SU-DHL-6 (cell line): ENCODE measurements around the gene RPRD2.

Experiments used
- H2AFZ ChIP-seq: fragments of 200-600 bp; sonication (generic); 2 replicates; pipeline ENCODE4 v1.6.1; 2014; ENCODE audit warnings: low read depth, mild to moderate bottlenecking, moderate library complexity, mixed read lengths, antibody characterized with exemption, low read length; ENCODE audit not compliant: severe bottlenecking
- H3F3A ChIP-seq: fragments of 200-600 bp; shearing (Covaris generic); 2 replicates; pipeline ENCODE4 v1.6.0; 2016; ENCODE audit warnings: antibody characterized with exemption, mild to moderate bottlenecking; ENCODE audit not compliant: insufficient read depth
- H3K27ac ChIP-seq: fragments of 200-600 bp; sonication (generic); 2 replicates; pipeline ENCODE4 v1.5.1; 2016; ENCODE audit warnings: low read depth, mild to moderate bottlenecking, low read length, moderate library complexity, mixed read lengths
- H3K27me3 ChIP-seq: fragments of 200-600 bp; sonication (generic), shearing (Covaris generic); 2 replicates; pipeline ENCODE4 v1.6.0; 2014; ENCODE audit warnings: mild to moderate bottlenecking, low read length
- H3K36me3 ChIP-seq: fragments of 200-600 bp; sonication (generic); 2 replicates; pipeline ENCODE4 v1.6.1; 2014; ENCODE audit warnings: mild to moderate bottlenecking, low read length, mixed read lengths
- H3K4me2 ChIP-seq: fragments of 300-600, 200-600 bp; shearing (Covaris generic), sonication (generic); 2 replicates; pipeline ENCODE4 v1.6.0; 2014; ENCODE audit warnings: low read length, low read depth, mild to moderate bottlenecking; ENCODE audit not compliant: poor library complexity, severe bottlenecking
- H3K4me3 ChIP-seq: fragments of 200-600 bp; sonication (generic); 2 replicates; pipeline ENCODE4 v1.5.1; 2014; ENCODE audit warnings: antibody characterized with exemption, low read length, mild to moderate bottlenecking, mixed read lengths; ENCODE audit not compliant: insufficient read depth, poor library complexity, severe bottlenecking
- H3K79me2 ChIP-seq: fragments of 200-600 bp; sonication (generic); 2 replicates; pipeline ENCODE4 v1.6.1; 2014; ENCODE audit warnings: mild to moderate bottlenecking, low read length, moderate library complexity; ENCODE audit not compliant: insufficient read depth
- H3K9ac ChIP-seq: fragments of 200-600 bp; sonication (generic); 2 replicates; pipeline ENCODE4 v1.7.0; 2014; ENCODE audit warnings: mild to moderate bottlenecking, low read length
- H3K9me2 ChIP-seq: fragments of 200-600 bp; sonication (generic); replicated peaks from 2 replicates; pipeline ENCODE4 v1.6.1; 2014; ENCODE audit warnings: low read length; ENCODE audit not compliant: insufficient read depth
- H3K9me3 ChIP-seq: fragments of 200-600 bp; sonication (generic); 2 replicates; pipeline ENCODE4 v1.6.1; 2014; ENCODE audit warnings: low read length, mixed read lengths; ENCODE audit not compliant: insufficient read depth
- H4K20me1 ChIP-seq: fragments of 200-600 bp; sonication (generic); 2 replicates; pipeline ENCODE4 v1.6.1; 2014; ENCODE audit warnings: low read depth, mild to moderate bottlenecking, antibody characterized with exemption, low read length, moderate library complexity, mixed read lengths
- EZH2phosphoT487 ChIP-seq: fragments of 200-600 bp; sonication (generic), shearing (Covaris generic); conservative IDR thresholded peaks from 2 replicates; pipeline ENCODE4 v1.6.1; 2018; ENCODE audit warnings: mild to moderate bottlenecking, antibody characterized with exemption, low read length, moderate library complexity, mixed read lengths
- TF ChIP-seq, protein P1 (sequence below): fragments of 200-600 bp; sonication (generic); IDR thresholded peaks from one replicate; pipeline ENCODE4 v1.5.1; 2017; ENCODE audit warnings: antibody characterized with exemption, mild to moderate bottlenecking, low read length, moderate library complexity; ENCODE audit not compliant: insufficient read depth, poor library complexity, severe bottlenecking

Gene RPRD2

DNA sequence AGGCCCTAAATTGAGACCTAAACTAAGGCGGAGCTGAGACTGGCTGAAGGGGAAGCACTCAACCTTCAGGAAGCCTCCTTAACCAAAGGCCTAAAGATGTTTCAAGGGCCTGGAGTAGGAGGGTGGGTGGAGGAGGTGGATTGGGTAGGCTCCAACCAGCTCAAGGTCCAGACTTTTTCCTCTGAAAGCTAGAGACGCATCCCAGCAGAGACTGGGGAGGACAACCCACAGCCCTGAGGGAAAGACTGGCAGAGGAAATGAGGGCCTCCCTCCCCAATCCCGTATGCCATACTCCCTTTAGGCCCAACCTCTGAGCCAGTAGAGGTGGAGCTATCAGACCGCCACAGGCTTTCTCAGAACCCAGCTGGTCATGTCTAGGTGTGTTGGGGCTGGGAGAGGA, 145.0 kb downstream of the RPRD2 start:
- H3K27ac ChIP-seq: no peak overlapping the region
- H3K9ac ChIP-seq: no peak overlapping the region

DNA sequence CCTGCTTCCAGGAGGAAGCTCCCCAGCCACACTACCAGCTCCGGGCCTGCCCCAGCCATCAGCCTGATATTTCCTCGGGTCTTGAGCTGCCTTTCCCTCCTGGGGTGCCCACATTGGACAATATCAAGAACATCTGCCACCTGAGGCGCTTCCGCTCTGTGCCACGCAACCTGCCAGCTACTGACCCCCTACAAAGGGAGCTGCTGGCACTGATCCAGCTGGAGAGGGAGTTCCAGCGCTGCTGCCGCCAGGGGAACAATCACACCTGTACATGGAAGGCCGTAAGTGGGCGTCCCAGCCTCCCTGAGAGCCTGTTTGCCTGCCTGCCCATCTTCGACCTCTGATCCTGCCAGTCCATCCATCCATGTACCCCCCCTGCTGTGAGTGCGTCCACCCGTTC, 147.6 kb downstream of the RPRD2 start:
- H3K27me3 ChIP-seq: no peaks in the 10 kb centered on the region
- H3K9ac ChIP-seq: no peak overlapping the region
- H3K27ac ChIP-seq: no peak overlapping the region

More for the DNA sequence above, 145.0 kb downstream of the RPRD2 start:
- no peaks in the 10 kb centered on the region for H3F3A ChIP-seq
- no peak for TF ChIP-seq EZH2phosphoT487
- TF ChIP-seq, protein P1, sequence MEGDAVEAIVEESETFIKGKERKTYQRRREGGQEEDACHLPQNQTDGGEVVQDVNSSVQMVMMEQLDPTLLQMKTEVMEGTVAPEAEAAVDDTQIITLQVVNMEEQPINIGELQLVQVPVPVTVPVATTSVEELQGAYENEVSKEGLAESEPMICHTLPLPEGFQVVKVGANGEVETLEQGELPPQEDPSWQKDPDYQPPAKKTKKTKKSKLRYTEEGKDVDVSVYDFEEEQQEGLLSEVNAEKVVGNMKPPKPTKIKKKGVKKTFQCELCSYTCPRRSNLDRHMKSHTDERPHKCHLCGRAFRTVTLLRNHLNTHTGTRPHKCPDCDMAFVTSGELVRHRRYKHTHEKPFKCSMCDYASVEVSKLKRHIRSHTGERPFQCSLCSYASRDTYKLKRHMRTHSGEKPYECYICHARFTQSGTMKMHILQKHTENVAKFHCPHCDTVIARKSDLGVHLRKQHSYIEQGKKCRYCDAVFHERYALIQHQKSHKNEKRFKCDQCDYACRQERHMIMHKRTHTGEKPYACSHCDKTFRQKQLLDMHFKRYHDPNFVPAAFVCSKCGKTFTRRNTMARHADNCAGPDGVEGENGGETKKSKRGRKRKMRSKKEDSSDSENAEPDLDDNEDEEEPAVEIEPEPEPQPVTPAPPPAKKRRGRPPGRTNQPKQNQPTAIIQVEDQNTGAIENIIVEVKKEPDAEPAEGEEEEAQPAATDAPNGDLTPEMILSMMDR: no peak
- no peaks in the 10 kb centered on the region for H4K20me1 ChIP-seq
- H3K36me3 ChIP-seq: no peaks in the 10 kb centered on the region
- no peak overlapping the region for H3K4me3 ChIP-seq
- no peaks in the 10 kb centered on the region for H3K9me2 ChIP-seq
- no peak overlapping the region for H2AFZ ChIP-seq
- H3K9me3 ChIP-seq: no peaks in the 10 kb centered on the region
- no peaks in the 10 kb centered on the region for H3K79me2 ChIP-seq
- no peaks in the 10 kb centered on the region for H3K27me3 ChIP-seq
- no peak overlapping the region for H3K4me2 ChIP-seq

DNA sequence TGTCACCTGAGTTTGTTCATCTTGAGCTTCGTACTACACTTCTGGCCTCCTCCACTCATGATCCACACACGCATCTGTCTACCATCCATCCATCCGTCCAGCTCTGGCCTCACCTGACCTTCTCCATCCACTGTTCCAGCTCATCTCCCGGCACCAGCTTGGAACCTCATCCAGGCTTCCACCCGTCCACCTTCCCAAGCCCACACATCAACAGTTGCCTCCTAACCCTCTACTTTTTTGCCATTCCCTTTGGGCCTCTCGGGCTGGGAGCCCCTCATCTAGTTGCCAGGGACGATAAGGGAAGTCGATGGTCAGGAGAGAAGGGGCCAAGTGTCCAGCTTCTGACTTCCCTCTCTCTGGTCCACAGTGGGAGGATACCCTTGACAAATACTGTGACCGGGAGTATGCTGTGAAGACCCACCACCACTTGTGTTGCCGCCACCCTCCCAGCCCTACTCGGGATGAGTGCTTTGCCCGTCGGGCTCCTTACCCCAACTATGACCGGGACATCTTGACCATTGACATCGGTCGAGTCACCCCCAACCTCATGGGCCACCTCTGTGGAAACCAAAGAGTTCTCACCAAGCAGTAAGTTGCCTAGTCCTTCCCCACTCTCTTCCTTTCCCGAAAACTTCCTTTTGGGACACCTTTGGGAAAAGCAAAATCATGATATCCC, 148.2 kb downstream of the RPRD2 start:
- Histone ChIP-seq H3K9me3 (no peaks in the 10 kb centered on the region), H3K4me3 (no peak overlapping the region), H3K27ac (no peak overlapping the region), H3K9ac (no peak overlapping the region), H3F3A (peaks cover 9% of the 10 kb centered on the region; the same call in 1 of the 2 replicates), H3K79me2 (no peaks in the 10 kb centered on the region), H2AFZ (no peak overlapping the region), H3K36me3 (no peaks in the 10 kb centered on the region), H3K27me3 (no peaks in the 10 kb centered on the region), H3K4me2 (no peak overlapping the region), H4K20me1 (no peaks in the 10 kb centered on the region), H3K9me2 (no peaks in the 10 kb centered on the region)
- TF ChIP-seq, protein P1: no peak
- TF ChIP-seq EZH2phosphoT487: no peak

More for the DNA sequence above, 147.6 kb downstream of the RPRD2 start:
- no peaks in the 10 kb centered on the region for H3K9me3 ChIP-seq
- H3K36me3 ChIP-seq: no peaks in the 10 kb centered on the region
- no peaks in the 10 kb centered on the region for H4K20me1 ChIP-seq
- no peaks in the 10 kb centered on the region for H3K9me2 ChIP-seq
- no peak overlapping the region for H3K4me2 ChIP-seq
- no peak overlapping the region for H3K4me3 ChIP-seq
- peaks cover 5% of the 10 kb centered on the region; the same call in 1 of the 2 replicates for H3F3A ChIP-seq
- no peak for TF ChIP-seq EZH2phosphoT487
- TF ChIP-seq, protein P1: no peak
- no peaks in the 10 kb centered on the region for H3K79me2 ChIP-seq
- no peak overlapping the region for H2AFZ ChIP-seq
